ENCODE data around the gene KCNQ5. TPM values are rescaled to one million over a fixed set of nuclear protein-coding genes. Genes with fewer than 3 reads are reported as not detected.

The KCNQ5 gene
- total RNA-seq, 4 donors from 2014 or later: 0.52 to 0.97 (median 0.59) TPM

- no peak for DNase-seq (ENCODE audit: low spot score in 2 of 2)
- H3K4me3 ChIP-seq (ENCODE audit: low read depth, poor library complexity, severe bottlenecking): no peak overlapping the region
- TF ChIP-seq POLR2A (IDR thresholded peaks at IDR 0.05): no peak
- TF ChIP-seq, protein P1, sequence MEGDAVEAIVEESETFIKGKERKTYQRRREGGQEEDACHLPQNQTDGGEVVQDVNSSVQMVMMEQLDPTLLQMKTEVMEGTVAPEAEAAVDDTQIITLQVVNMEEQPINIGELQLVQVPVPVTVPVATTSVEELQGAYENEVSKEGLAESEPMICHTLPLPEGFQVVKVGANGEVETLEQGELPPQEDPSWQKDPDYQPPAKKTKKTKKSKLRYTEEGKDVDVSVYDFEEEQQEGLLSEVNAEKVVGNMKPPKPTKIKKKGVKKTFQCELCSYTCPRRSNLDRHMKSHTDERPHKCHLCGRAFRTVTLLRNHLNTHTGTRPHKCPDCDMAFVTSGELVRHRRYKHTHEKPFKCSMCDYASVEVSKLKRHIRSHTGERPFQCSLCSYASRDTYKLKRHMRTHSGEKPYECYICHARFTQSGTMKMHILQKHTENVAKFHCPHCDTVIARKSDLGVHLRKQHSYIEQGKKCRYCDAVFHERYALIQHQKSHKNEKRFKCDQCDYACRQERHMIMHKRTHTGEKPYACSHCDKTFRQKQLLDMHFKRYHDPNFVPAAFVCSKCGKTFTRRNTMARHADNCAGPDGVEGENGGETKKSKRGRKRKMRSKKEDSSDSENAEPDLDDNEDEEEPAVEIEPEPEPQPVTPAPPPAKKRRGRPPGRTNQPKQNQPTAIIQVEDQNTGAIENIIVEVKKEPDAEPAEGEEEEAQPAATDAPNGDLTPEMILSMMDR (IDR thresholded peaks at IDR 0.05): no peak
- WGBS, 2 donors: 38 to 56% methylated on average over 1 of the region's 1 CpG
- intact Hi-C loops (cut with DNase I; ENCODE audit: low total_unique reads): no loop called here
Observed at GRCh38 chr6:72956272-72956671, 334.4 kb downstream of the KCNQ5 start.

DNA sequence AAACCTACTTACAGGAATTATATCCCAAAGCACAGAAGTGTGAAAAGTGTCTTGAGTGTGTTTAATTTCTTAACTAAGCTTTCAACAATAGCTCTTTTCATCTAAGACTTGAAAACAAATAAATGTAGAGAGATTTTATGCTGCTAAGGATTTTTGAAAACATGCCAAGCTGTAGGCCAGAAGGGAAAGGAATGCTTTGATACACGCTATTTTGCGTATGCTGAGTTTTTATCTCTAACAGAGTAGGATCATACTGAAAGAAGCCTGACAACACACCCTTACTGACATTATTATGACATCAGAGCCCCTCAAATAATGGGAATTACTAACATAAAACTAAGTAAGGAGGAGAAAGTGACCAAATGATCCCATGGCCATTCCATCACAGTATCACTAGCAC is 338.0 kb downstream of the KCNQ5 start:
- intact Hi-C loops (cut with DNase I; ENCODE audit: low total_unique reads): no loop called here
- H3K4me3 ChIP-seq (ENCODE audit: low read depth, poor library complexity, severe bottlenecking): no peak overlapping the region
- DNase-seq (ENCODE audit: low spot score in 2 of 2): no peak
- TF ChIP-seq, protein P1 (IDR thresholded peaks at IDR 0.05): no peak
- TF ChIP-seq POLR2A (IDR thresholded peaks at IDR 0.05): no peak
- 70 to 74% methylated on average over 2 of the region's 2 CpGs for WGBS, 2 donors

DNA sequence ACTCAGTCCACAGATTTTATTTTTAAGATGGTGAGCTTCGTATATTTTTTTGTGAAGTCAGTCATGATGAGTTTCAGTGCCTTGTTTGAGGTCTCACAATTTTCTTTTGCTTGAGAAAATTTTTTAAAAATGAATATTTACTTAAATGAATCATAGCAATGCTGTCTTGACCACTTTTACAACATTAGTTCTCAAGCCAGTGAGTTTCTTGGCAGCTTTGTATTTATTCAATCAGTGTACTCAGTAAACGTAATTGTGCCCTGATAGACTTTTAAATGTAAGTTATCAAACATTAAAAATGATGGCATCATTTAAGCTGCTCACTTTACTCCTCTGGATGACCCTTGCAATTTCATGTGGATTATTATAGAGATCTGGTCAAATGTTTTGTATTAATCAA is 342.1 kb downstream of the KCNQ5 start:
- TF ChIP-seq POLR2A (IDR thresholded peaks at IDR 0.05): no peak
- TF ChIP-seq, protein P1 (IDR thresholded peaks at IDR 0.05): no peak
- 73 to 77% methylated on average over 2 of the region's 2 CpGs for WGBS, 2 donors
- intact Hi-C loops (cut with DNase I; ENCODE audit: low total_unique reads): no loop called here
- no peak overlapping the region for H3K4me3 ChIP-seq (ENCODE audit: low read depth, poor library complexity, severe bottlenecking)
- DNase-seq (ENCODE audit: low spot score in 2 of 2): no peak

DNA sequence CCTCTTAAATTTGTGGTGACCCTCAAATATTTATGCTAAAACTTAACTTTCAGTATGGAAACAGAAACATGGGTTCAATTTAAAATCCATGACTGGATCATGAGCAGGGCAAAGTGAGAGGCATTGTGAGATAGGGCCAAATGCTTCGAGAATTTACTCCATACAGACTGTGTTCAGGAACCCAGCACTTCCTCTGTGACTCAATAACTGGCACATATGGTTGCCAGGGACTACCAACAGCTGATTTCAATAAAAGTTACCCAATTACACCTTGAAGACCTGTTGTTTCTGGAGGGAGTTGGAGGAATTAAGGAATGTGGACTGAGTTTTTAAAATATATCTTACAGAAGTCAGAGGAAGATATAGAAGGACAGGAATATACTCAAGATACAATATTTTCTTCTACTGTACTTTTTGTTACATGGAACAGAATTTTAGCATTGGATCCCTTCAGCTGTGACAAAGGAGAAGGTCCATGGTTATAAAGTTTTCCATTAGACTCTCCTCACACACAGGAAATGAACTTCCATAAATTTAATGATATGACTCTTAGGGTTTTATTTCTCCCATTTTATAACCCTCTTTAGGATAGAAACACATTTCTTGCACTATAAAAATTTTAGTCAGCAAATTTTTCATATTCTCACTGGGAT is 344.9 kb downstream of the KCNQ5 start:
- no peak for DNase-seq (ENCODE audit: low spot score in 2 of 2)
- WGBS, 2 donors: 26 to 28% methylated on average over 1 of the region's 1 CpG
- TF ChIP-seq POLR2A (IDR thresholded peaks at IDR 0.05): no peak
- TF ChIP-seq, protein P1 (IDR thresholded peaks at IDR 0.05): no peak
- intact Hi-C loops (cut with DNase I; ENCODE audit: low total_unique reads): no loop called here
- H3K4me3 ChIP-seq (ENCODE audit: low read depth, poor library complexity, severe bottlenecking): no peak overlapping the region

DNA sequence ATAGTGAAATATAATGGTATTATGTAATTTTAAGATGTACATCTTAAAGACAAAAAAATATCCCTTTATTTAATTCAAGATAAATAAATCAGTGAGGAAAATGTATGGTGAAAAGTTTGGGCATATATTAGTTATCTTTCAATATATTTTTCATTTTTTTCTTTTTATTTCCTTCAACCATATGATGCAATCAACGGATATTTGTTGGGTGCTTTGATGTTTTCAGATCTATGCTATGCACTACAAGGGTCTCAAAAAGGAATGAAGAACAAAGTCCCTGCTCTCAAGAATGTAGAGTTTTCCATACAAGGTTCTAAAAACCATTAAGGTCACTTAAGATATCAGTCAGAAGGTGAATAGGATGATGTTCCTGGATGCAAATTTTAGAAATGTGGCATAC is 345.5 kb downstream of the KCNQ5 start:
- H3K4me3 ChIP-seq (ENCODE audit: low read depth, poor library complexity, severe bottlenecking): no peak overlapping the region
- TF ChIP-seq, protein P1 (IDR thresholded peaks at IDR 0.05): no peak
- no peak for TF ChIP-seq POLR2A (IDR thresholded peaks at IDR 0.05)
- 84% methylated on average over 1 of the region's 1 CpG for WGBS, 2 donors
- intact Hi-C loops (cut with DNase I; ENCODE audit: low total_unique reads): no loop called here
- no peak for DNase-seq (ENCODE audit: low spot score in 2 of 2)

DNA sequence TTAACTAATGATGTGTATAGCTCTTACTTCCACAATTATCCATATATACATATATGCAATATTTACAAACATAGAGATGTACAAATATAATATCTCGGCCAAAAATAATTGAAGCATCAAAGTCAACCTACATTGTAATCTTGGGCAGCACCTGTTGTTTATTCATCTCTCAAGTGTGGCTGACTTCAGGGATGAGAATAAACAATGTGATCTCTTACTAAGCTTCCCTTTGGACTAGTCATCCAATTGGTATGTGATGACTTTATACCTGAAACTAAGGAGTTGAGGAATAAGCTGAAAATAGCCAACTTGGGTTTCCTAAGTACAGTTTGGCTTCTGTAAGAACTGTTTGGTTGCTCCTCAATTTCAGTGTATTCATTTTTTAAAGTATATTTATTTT is 346.8 kb downstream of the KCNQ5 start:
- intact Hi-C loops (cut with DNase I; ENCODE audit: low total_unique reads): no loop called here
- 78 to 90% methylated on average over 1 of the region's 1 CpG for WGBS, 2 donors
- TF ChIP-seq, protein P1 (IDR thresholded peaks at IDR 0.05): no peak
- TF ChIP-seq POLR2A (IDR thresholded peaks at IDR 0.05): no peak
- no peak for DNase-seq (ENCODE audit: low spot score in 2 of 2)
- H3K4me3 ChIP-seq (ENCODE audit: low read depth, poor library complexity, severe bottlenecking): no peak overlapping the region
